ENCODE results near the gene USP3. TPM values are rescaled to one million over a fixed set of nuclear protein-coding genes. Genes with fewer than 3 reads are reported as not detected.
A peak's percentile ranks its signal among the peaks of the same experiment; 100 is the strongest.

The USP3 gene
- polyA plus RNA-seq, 1 donor (not counting 4 experiments of a cell fraction or from before 2014, with no cell fraction given), result 16.2 TPM

- no peaks in the 10 kb centered on the region for H3K9me1 ChIP-seq (ENCODE audit: control insufficient read depth, extremely low read depth, insufficient read depth, low read length)
- FAIRE-seq (no peak), DNase-seq (ENCODE audit: low read depth, low spot score) (no peak)
- no peak overlapping the region for H3K9ac ChIP-seq (ENCODE audit: control insufficient read depth, extremely low read depth, insufficient read depth, low read length)
- peaks cover 7 to 13% of the 10 kb centered on the region in 2 experiments for H3K36me3 ChIP-seq (ENCODE audit: control insufficient read depth in 2 of 2, extremely low read depth in 1 of 2, insufficient read depth in 2 of 2, low read length in 2 of 2)
- H3K27me3 ChIP-seq (ENCODE audit: control insufficient read depth, extremely low read depth, insufficient read depth, low read length), result no peaks in the 10 kb centered on the region
- no peaks in the 10 kb centered on the region for H3K4me1 ChIP-seq (ENCODE audit: control insufficient read depth, extremely low read depth, insufficient read depth, low read length)
- H4K20me1 ChIP-seq (ENCODE audit: control insufficient read depth, extremely low read depth, insufficient read depth, low read length), result no peaks in the 10 kb centered on the region
- no peak overlapping the region for H2AFZ ChIP-seq (ENCODE audit: control insufficient read depth, low read length)
- no peaks in the 10 kb centered on the region for H3K79me2 ChIP-seq (ENCODE audit: control insufficient read depth, insufficient read depth, low read length)
- TF ChIP-seq CTCF (optimal IDR thresholded peaks at IDR 0.05 in 1 of 3, IDR thresholded peaks at IDR 0.05 in 1 of 3, conservative IDR thresholded peaks at IDR 0.05 in 1 of 3; ENCODE audit: extremely low read depth in 1 of 3, insufficient read depth in 2 of 3, low read length in 3 of 3) (no peak), EZH2 (IDR thresholded peaks at IDR 0.05; ENCODE audit: low read length) (no peak)
- no peaks in the 10 kb centered on the region for H3K9me3 ChIP-seq (ENCODE audit: control insufficient read depth, low read depth, low read length)
- H3K27ac ChIP-seq (ENCODE audit: control insufficient read depth, insufficient read depth, low read length), result no peak overlapping the region
- no peak overlapping the region for H3K4me2 ChIP-seq (ENCODE audit: control insufficient read depth, extremely low read depth, insufficient read depth, low read depth, low read length)
- no peak overlapping the region for H3K4me3 ChIP-seq (ENCODE audit: control insufficient read depth in 2 of 3, extremely low read depth in 1 of 3, insufficient read depth in 2 of 3, low read depth in 1 of 3, low read length in 3 of 3)
- dilution Hi-C loops (cut with MboI; ENCODE audit: extremely low pct_ligation_motif_present, low sequenced_read_pairs), result no loop called here
Observed at GRCh38 chr15:63609448-63609847, 105.1 kb downstream of the USP3 start.

GRCh38 chr15:63610209-63610841 lies 105.9 kb downstream of the USP3 start:
- Histone ChIP-seq H3K9ac (ENCODE audit: control insufficient read depth, extremely low read depth, insufficient read depth, low read length) (no peak overlapping the region), H3K9me3 (ENCODE audit: control insufficient read depth, low read depth, low read length) (no peaks in the 10 kb centered on the region), H3K4me3 (ENCODE audit: control insufficient read depth in 2 of 3, extremely low read depth in 1 of 3, insufficient read depth in 2 of 3, low read depth in 1 of 3, low read length in 3 of 3) (no peak overlapping the region), H3K27me3 (ENCODE audit: control insufficient read depth, extremely low read depth, insufficient read depth, low read length) (no peaks in the 10 kb centered on the region), H3K4me1 (ENCODE audit: control insufficient read depth, extremely low read depth, insufficient read depth, low read length) (no peaks in the 10 kb centered on the region), H3K79me2 (ENCODE audit: control insufficient read depth, insufficient read depth, low read length) (no peaks in the 10 kb centered on the region), H3K27ac (ENCODE audit: control insufficient read depth, insufficient read depth, low read length) (no peak overlapping the region), H4K20me1 (ENCODE audit: control insufficient read depth, extremely low read depth, insufficient read depth, low read length) (no peaks in the 10 kb centered on the region), H3K9me1 (ENCODE audit: control insufficient read depth, extremely low read depth, insufficient read depth, low read length) (no peaks in the 10 kb centered on the region), H2AFZ (ENCODE audit: control insufficient read depth, low read length) (no peak overlapping the region), H3K4me2 (ENCODE audit: control insufficient read depth, extremely low read depth, insufficient read depth, low read depth, low read length) (no peak overlapping the region), H3K36me3 (ENCODE audit: control insufficient read depth in 2 of 2, extremely low read depth in 1 of 2, insufficient read depth in 2 of 2, low read length in 2 of 2) (peaks cover 7 to 17% of the 10 kb centered on the region in 2 experiments)
- dilution Hi-C loops (cut with MboI; ENCODE audit: extremely low pct_ligation_motif_present, low sequenced_read_pairs), result no loop called here
- no peak for TF ChIP-seq EZH2 (IDR thresholded peaks at IDR 0.05; ENCODE audit: low read length)
- peak; percentile 65 to 86 (median 84) for TF ChIP-seq CTCF (optimal IDR thresholded peaks at IDR 0.05 in 1 of 3, IDR thresholded peaks at IDR 0.05 in 1 of 3, conservative IDR thresholded peaks at IDR 0.05 in 1 of 3; ENCODE audit: extremely low read depth in 1 of 3, insufficient read depth in 2 of 3, low read length in 3 of 3)
- no peak for DNase-seq (ENCODE audit: low read depth, low spot score)
- peak; percentile 75 for FAIRE-seq

Measured in keratinocyte (primary cell).